Lower leg skin (tissue), 4 donors: ENCODE results near the gene AFDN. TPM values are rescaled to one million over a fixed set of nuclear protein-coding genes. Genes with fewer than 3 reads are reported as not detected.

Experiments
- DNase-seq, 2 donors: peaks; one replicate each; pipeline ENCODE4 v3.0.0-alpha.2; 2019; ENCODE audit warnings: low spot score in 2 of 2
- H3K4me3 ChIP-seq: fragments of 200-600 bp; sonication (generic); 2 replicates; pipeline ENCODE4 v1.5.1; 2017; ENCODE audit warnings: mild to moderate bottlenecking, low read depth; ENCODE audit not compliant: poor library complexity, severe bottlenecking
- CTCF ChIP-seq, 3 donors: fragments of 450-650 bp; IDR thresholded peaks; one replicate each; pipeline ENCODE4 v1.5.1; 2016; ENCODE audit warnings: antibody characterized with exemption in 3 of 3, mild to moderate bottlenecking in 3 of 3, moderate library complexity in 2 of 3
- POLR2A ChIP-seq, 2 donors: fragments of 450-650 bp; IDR thresholded peaks; one replicate each; pipeline ENCODE4 v1.6.1; 2016 to 2017; ENCODE audit warnings: antibody characterized with exemption in 2 of 2, mild to moderate bottlenecking in 1 of 2, moderate library complexity in 1 of 2
- WGBS, 2 donors: methylation state at CpG; one replicate each; pipeline ENCODE4 v1.1.5; 2018; 5-methylcytosine and 5-hydroxymethylcytosine counted together
- intact Hi-C: fragments of 100-400 bp; cut with DNase I; formaldehyde crosslinking; loops from one replicate; pipeline ENCODE4 v1.15.0; 2023; ENCODE audit warnings: low total_unique reads
- total RNA-seq, 4 donors: library from RNA; depleted of rRNA; stranded (reverse); fragments of >200 nt; gene quantifications; one replicate each; pipeline ENCODE4 v1.1.0, GENCODE V29; 2016

AFDN gene
- total RNA-seq, 4 donors from 2014 or later, result 137 to 213 (median 168) TPM

- WGBS, 2 donors, result 67 to 71% methylated on average over 5 of the region's 5 CpGs
- TF ChIP-seq CTCF (IDR thresholded peaks at IDR 0.05) (no peak), POLR2A (IDR thresholded peaks at IDR 0.05) (no peak)
- no peak for DNase-seq
- H3K4me3 ChIP-seq, result no peak overlapping the region
- intact Hi-C loops, result no loop called here
Measured at GRCh38 chr6:167937948-167938911, 111.5 kb downstream of the AFDN start.

- TF ChIP-seq CTCF (IDR thresholded peaks at IDR 0.05) (no peak), POLR2A (IDR thresholded peaks at IDR 0.05) (no peak)
- H3K4me3 ChIP-seq, result no peak overlapping the region
- 80 to 85% methylated on average over 3 of the region's 3 CpGs for WGBS, 2 donors
- intact Hi-C loops, result no loop called here
- no peak for DNase-seq
Measured at GRCh38 chr6:167941822-167942221, 115.1 kb downstream of the AFDN start.

GRCh38 chr6:167944130-167944529 lies 117.4 kb downstream of the AFDN start:
- intact Hi-C loops, result no loop called here
- TF ChIP-seq POLR2A (IDR thresholded peaks at IDR 0.05) (no peak), CTCF (IDR thresholded peaks at IDR 0.05) (no peak)
- no peak overlapping the region for H3K4me3 ChIP-seq

GRCh38 chr6:167946007-167946406 lies 119.3 kb downstream of the AFDN start:
- H3K4me3 ChIP-seq, result no peak overlapping the region
- intact Hi-C loops, result no loop called here
- no peak for DNase-seq
- 90 to 91% methylated on average over 11 of the region's 11 CpGs for WGBS, 2 donors
- TF ChIP-seq CTCF (IDR thresholded peaks at IDR 0.05), result no peak
- no peak for TF ChIP-seq POLR2A (IDR thresholded peaks at IDR 0.05)

More at GRCh38 chr6:167944130-167944529, 117.4 kb downstream of the AFDN start:
- no peak for DNase-seq
- 96 to 97% methylated on average over 4 of the region's 4 CpGs for WGBS, 2 donors

GRCh38 chr6:167946604-167947003 lies 119.9 kb downstream of the AFDN start:
- no peak for DNase-seq
- TF ChIP-seq POLR2A (IDR thresholded peaks at IDR 0.05) (no peak), CTCF (IDR thresholded peaks at IDR 0.05) (no peak)
- intact Hi-C loops, result no loop called here
- H3K4me3 ChIP-seq, result no peak overlapping the region
- 73 to 76% methylated on average over 5 of the region's 5 CpGs for WGBS, 2 donors
